ENCODE measurements around the gene ETV3L. TPM values are rescaled to one million over a fixed set of nuclear protein-coding genes. Genes with fewer than 3 reads are reported as not detected.

Gene ETV3L
- polyA plus RNA-seq, 5 donors = 0.08 TPM; not detected in 4

GRCh38 chr1:157132616-157133167 is 33.1 kb upstream of the ETV3L start:
- no peak for DNase-seq

GRCh38 chr1:157132111-157132510 is 32.5 kb upstream of the ETV3L start:
- DNase-seq = no peak

- no peak for DNase-seq
Observed at GRCh38 chr1:157131281-157131680, 31.7 kb upstream of the ETV3L start.

GRCh38 chr1:157124855-157125254 is 25.2 kb upstream of the ETV3L start:
- no peak for DNase-seq

- DNase-seq = no peak
Observed at GRCh38 chr1:157119448-157119847, 19.8 kb upstream of the ETV3L start.

GRCh38 chr1:157119008-157119407 is 19.4 kb upstream of the ETV3L start:
- DNase-seq = no peak

GRCh38 chr1:157117527-157118057 is 18.0 kb upstream of the ETV3L start:
- DNase-seq = peak in 1 of 2 donors; percentile 16

GRCh38 chr1:157116737-157117103 is 17.1 kb upstream of the ETV3L start:
- no peak for DNase-seq

GRCh38 chr1:157115851-157116736 is 16.5 kb upstream of the ETV3L start:
- DNase-seq = no peak

GRCh38 chr1:157115429-157115838 is 15.8 kb upstream of the ETV3L start:
- no peak for DNase-seq

- DNase-seq = no peak
Observed at GRCh38 chr1:157114183-157115121, 14.8 kb upstream of the ETV3L start.

- no peak for DNase-seq
Observed at GRCh38 chr1:157113631-157114030, 14.0 kb upstream of the ETV3L start.

- no peak for DNase-seq
Observed at GRCh38 chr1:157113106-157113505, 13.5 kb upstream of the ETV3L start.

- no peak for DNase-seq
Observed at GRCh38 chr1:157112186-157112867, 12.7 kb upstream of the ETV3L start.

- no peak for DNase-seq
Observed at GRCh38 chr1:157111396-157112165, 12.0 kb upstream of the ETV3L start.

GRCh38 chr1:157110686-157111085 is 11.1 kb upstream of the ETV3L start:
- no peak for DNase-seq

GRCh38 chr1:157110003-157110402 is 10.4 kb upstream of the ETV3L start:
- DNase-seq = no peak

- no peak for DNase-seq
Observed at GRCh38 chr1:157108448-157108847, 8.8 kb upstream of the ETV3L start.

- no peak for DNase-seq
Observed at GRCh38 chr1:157107702-157108101, 8.1 kb upstream of the ETV3L start.

GRCh38 chr1:157106813-157107189 is 7.2 kb upstream of the ETV3L start:
- DNase-seq = no peak
